NCI-H524 treated with DMSO at 0.1 percent for 48 hours (cell line): ENCODE measurements around the gene CNTROB.

ENCODE experiments used
- DNase-seq: peaks from one replicate; lab custom pipeline; 2025; lab: John Stamatoyannopoulos, UW

The CNTROB gene

DNA sequence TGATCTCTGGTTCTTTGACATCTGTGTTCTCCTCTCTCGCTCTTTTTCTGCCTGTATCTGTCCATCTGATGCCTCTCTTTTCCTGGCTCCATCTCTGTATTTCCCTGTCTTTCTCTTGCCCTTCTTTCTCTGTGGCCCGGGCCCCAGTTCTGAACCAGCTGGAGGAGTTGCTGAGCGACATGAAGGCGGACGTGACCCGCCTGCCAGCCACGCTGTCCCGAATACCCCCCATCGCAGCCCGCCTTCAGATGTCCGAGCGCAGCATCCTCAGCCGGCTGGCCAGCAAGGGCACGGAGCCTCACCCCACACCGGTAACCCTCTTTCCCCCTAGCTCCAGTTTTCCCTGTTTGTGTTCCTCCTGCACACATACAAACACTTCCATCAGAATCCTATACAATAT lies 21.7 kb upstream of the CNTROB start:
- DNase-seq, result no peak

- DNase-seq, result no peak
These were observed 21.3 kb upstream of the CNTROB start for GRCh38 chr17:7910711-7911110.

DNA sequence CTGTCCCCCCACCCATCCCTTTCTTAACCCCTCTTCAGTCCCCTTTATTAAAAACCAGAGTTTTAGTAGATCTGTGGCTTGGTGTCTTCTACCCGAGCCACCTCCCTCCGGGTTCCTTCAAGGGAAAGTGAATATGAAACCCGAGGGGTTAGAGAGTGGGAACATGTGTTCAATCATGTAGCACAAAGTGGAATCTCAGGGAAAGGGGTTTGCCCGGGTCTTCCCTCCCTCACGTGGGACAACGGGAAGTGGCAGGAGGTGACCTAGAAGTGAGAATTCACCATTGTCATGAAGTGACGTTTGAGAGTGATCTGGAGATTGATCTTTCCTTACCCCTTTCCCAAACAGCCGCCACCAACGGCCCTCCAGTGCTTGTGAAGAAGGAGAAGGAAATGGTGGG lies 20.9 kb upstream of the CNTROB start:
- no peak for DNase-seq

- DNase-seq, result no peak
These were observed 19.0 kb upstream of the CNTROB start for GRCh38 chr17:7912927-7913524.

DNA sequence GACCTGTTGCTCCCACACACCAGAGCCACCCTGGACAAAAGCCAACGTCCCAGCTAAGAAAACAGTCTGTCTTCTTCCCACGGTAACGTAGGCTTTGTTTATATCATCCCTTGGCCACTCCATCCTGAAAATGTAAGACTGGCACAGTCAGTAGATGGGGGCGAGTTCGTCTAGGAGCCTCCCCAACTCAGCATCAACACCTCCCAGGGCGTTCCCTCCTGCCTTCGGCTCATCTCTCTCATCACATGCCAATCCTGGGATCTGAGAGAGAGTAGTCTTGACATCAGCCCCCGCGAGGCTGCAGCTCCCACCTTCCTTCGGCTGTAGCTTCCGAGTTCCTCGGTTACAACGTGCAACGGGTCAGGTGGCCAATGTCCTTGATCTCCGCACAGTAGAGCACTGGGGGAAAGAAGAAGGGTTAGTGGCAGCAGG lies 16.8 kb upstream of the CNTROB start:
- no peak for DNase-seq

DNA sequence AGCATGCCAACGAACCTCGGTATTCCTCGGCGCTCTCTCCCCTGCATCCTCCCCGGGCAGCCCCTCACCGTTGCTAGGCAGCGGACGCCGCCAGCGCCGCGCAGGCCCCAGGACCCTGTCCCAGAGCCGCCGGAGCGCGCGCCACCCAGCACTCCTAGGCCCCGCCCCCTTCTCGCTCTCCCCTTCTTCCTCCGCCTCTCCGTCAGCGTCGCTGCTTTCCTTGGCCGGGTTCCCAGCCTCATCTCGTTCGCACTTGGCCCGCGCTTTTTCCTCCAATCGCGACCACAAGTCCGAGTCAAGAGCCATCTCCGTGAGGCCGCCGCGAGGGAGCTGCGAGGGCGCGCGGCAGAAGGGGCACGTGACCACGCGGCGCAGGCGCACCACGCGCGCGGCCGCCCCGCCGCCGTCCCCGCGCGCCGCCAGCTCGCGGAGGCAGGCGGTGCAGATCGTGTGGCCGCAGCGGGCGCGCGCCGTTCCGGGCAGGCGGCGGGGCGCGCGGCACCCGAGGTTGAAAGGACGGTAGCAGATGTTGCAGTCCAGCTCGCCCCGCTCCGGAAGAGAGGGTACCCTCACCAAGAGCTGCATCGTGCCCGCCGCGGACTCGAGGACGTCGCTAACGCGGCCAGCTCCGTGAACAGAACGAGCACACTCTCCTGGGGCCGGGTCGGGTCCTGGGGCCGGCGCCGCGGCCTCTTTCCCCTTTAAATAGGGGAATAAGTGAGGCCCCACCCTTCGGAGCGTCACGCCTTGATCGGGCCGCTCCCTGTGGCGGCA lies 16.2 kb upstream of the CNTROB start, which contains the start of gene RNF227:
Gene RNF227, minus strand, starts transcription at position 679 of the 774 bp plus-strand sequence. Its CDS starts 94 bp downstream, at position 585.
- DNase-seq, result peak; percentile 39

DNA sequence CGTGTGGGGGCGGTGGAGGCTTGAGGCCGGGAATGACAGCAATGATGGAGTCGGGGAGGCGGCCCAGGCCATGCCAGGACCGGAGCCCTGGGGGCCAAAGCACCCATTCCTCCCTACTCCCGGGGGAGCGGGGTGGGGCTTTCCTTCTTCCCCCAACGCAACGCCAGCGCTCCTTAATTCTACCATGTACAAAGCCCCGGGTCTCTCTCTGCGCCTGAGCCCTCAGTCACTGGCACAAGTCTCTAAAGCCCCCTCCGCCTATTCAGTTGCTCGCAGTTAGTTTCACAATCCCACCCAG lies 15.7 kb upstream of the CNTROB start:
- no peak for DNase-seq

DNA sequence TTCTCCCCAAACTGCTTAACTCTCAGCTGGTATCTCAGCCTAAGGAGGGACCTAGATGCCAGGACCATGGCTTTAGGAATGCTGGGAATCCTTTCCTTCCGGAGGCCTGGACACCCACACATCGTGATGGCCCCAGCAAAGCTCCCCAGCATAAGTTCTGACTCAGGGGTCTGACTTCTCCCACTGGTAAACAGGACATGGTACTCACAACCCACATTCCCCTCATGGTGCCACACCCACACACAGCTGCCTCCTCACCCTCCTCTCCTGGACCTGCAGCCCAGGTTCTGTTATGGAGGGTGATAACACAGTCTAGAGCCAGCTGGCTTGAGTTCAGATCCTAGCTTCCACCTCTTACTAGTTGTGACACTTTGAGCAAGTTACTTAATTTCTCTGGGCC lies 15.2 kb upstream of the CNTROB start:
- no peak for DNase-seq

GRCh38 chr17:7922269-7922844 lies 9.6 kb upstream of the CNTROB start:
- DNase-seq, result no peak

DNA sequence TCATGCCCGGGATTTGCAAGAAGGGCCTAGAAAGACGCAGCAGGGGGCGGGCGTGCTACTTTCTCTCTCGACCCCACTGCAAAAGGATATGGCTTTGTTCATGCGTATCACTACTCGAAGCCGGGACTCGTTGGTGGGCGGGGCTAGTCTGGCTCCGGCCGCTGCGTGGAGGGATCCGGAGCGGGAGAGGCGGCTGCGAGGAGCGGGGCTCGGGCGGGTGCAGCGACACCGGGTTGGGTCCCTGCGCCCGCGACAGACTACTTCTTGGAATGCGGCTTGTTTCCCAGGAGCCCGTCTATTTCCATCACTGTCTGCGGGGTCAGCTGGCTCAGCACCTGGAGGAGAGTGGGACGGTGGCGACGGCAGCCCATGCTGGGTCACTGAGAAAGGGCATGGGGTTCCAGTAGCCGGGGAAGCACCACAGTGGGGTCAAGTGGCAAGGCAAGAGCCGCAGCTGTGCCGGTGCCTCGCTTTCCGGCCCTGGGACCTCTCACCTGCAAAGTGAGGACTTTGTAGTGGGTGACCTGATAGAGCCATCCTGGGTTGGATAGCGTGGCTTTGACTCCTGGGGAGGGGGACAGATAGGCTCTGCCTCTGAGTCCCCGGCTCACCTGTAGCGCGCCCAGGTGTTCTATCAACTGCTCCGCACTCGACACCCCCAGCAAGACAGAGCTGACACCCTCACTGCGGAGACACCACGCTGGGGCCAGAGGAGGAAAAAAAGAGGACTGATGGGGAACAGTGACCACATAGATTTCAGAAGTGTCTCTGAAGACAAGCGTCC lies 9.0 kb upstream of the CNTROB start:
- no peak for DNase-seq

DNA sequence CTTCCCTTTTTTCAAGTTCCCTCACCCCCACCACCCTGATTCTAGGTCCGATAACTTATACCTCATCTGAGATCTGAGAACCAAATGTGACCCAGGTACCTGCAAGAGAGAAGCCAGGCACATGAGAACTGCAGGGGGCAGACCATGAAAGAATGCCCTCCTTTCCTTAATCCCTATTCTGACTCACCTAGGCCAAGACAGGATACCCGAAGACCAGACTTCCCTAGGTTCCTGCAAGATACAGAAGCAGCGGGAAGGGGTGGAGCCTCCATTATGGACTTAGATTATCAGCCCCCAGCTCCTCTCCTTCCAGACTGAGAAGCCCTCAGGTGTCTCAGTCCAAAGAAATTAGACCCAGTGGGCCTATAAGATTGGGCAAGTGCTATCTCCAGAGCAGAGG lies 4.4 kb upstream of the CNTROB start:
- DNase-seq, result no peak

- DNase-seq, result no peak
These were observed 2.6 kb upstream of the CNTROB start, which contains the start of gene KCNAB3 for GRCh38 chr17:7929158-7930023. TSS of gene KCNAB3 (minus strand) at chr17:7929856. CDS start at chr17:7929435, 421 bp downstream.

- no peak for DNase-seq
These were observed 970 bp upstream of the CNTROB start for GRCh38 chr17:7930841-7931631.

GRCh38 chr17:7932483-7932891 lies 481 bp downstream of the CNTROB start:
- no peak for DNase-seq

- no peak for DNase-seq
These were observed 943 bp downstream of the CNTROB start for GRCh38 chr17:7932949-7933348.

DNA sequence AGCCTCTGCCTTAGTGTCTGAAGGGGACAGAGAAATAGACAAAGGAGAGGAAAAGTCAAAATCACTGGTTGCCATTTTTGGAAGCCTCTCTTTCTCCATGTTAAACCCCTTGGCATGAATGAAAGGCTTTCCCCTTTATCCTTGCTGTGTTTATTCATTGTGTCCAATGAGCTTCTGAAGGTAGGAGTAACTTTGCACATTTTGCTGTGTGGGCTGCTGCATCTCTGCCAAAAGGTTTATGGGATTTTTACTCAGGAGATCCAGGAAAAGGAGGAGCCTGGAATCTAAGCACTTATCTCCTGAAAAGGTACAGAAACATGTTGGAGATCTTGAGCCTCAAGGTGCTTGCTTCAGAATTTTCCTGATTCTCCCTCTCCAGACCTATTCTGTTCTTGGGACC lies 3.9 kb downstream of the CNTROB start:
- no peak for DNase-seq

- no peak for DNase-seq
These were observed 8.0 kb downstream of the CNTROB start for GRCh38 chr17:7940034-7940433.

GRCh38 chr17:7940743-7941142 lies 8.7 kb downstream of the CNTROB start:
- DNase-seq, result no peak

- DNase-seq, result no peak
These were observed 11.3 kb downstream of the CNTROB start for GRCh38 chr17:7943291-7943690.

- no peak for DNase-seq
These were observed 12.3 kb downstream of the CNTROB start for GRCh38 chr17:7944326-7944725.

DNA sequence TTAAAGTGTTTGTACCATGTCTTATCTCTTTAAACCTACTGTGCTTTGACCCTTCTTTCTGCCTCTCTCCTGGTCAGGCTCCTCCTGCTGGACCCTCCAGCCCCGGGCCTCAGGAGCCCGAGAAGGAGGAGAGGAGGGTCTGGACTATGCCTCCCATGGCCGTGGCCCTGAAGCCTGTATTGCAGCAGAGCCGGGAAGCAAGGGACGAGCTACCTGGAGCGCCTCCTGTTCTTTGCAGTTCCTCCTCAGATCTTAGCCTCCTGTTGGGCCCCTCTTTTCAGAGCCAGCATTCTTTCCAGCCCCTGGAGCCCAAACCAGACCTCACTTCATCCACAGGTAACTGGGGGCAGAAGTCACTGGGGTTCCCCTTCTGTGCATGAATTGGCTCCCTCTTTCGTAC lies 13.6 kb downstream of the CNTROB start:
- no peak for DNase-seq
